Suprapubic skin (tissue), 3 donors: Measurements from ENCODE around the gene GAST.

Experiments used
- EP300 ChIP-seq: sonication (generic); formaldehyde crosslinking; IDR thresholded peaks from one replicate; pipeline ENCODE4 v1.6.1; 2017; ENCODE audit warnings: antibody characterized with exemption
- POLR2A ChIP-seq, 2 donors: fragments of 450-650 bp; IDR thresholded peaks; one replicate each; pipeline ENCODE4 v1.6.1; 2017; ENCODE audit warnings: antibody characterized with exemption in 2 of 2, mild to moderate bottlenecking in 2 of 2, moderate library complexity in 2 of 2
- TF ChIP-seq, protein P1 (sequence below), 2 donors: fragments of 200-600 bp in 1 of 2; fragments of 450-650 bp in 1 of 2; sonication (generic) in 1 of 2; IDR thresholded peaks; one replicate each; pipeline ENCODE4 v1.5.1; 2016 to 2019; ENCODE audit warnings: antibody characterized with exemption in 2 of 2, mild to moderate bottlenecking in 1 of 2, moderate library complexity in 1 of 2

DNA sequence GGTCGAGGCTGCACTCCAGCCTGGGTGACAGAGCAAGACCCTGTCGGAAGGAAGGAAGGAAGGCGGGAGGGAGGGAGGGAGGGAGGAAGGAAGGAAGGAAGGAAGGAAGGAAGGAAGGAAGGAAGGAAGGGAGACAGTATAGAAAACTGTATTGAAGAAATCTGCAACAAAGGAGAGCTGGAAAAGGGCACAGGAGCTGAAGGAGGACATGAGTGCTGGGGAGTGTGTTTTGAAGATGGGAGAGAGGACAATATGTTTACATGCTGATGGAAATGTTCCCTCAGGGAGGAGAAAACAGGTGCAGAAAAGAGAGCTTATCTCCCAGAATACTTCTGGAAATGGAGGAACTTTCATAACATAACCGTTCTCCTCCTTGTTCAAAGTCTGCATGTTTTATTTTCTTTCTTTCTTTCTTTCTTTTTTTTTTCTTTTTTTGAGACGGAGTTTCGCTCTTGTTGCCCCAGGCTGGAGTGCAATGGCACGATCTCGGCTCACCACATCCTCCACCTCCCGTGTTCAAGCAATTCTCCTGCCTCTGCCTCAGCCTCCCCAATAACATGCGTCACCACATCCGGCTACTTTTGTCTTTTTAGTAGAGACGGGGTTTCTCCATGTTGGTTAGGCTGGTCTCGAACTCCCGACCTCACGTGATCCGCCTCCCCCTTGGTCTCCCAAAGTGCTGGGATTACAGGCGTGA is 25.0 kb downstream of the GAST start:
- TF ChIP-seq EP300 (no peak), POLR2A (IDR thresholded peaks at IDR 0.05) (no peak)
- TF ChIP-seq, protein P1, sequence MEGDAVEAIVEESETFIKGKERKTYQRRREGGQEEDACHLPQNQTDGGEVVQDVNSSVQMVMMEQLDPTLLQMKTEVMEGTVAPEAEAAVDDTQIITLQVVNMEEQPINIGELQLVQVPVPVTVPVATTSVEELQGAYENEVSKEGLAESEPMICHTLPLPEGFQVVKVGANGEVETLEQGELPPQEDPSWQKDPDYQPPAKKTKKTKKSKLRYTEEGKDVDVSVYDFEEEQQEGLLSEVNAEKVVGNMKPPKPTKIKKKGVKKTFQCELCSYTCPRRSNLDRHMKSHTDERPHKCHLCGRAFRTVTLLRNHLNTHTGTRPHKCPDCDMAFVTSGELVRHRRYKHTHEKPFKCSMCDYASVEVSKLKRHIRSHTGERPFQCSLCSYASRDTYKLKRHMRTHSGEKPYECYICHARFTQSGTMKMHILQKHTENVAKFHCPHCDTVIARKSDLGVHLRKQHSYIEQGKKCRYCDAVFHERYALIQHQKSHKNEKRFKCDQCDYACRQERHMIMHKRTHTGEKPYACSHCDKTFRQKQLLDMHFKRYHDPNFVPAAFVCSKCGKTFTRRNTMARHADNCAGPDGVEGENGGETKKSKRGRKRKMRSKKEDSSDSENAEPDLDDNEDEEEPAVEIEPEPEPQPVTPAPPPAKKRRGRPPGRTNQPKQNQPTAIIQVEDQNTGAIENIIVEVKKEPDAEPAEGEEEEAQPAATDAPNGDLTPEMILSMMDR (IDR thresholded peaks at IDR 0.05): no peak
